Colonic mucosa (tissue), 4 donors: ENCODE measurements around the gene WDHD1. TPM values are rescaled to one million over a fixed set of nuclear protein-coding genes. Genes with fewer than 3 reads are reported as not detected.
"Not testable (repeated sequence)": the region's sequence is repeated elsewhere in the genome, so short reads cannot be mapped to it uniquely, and the experiment has no call there.

Experiments
- DNase-seq: peaks from one replicate; pipeline ENCODE4 v3.0.0-alpha.2; 2020
- H3K27ac ChIP-seq: fragments of 200-600 bp; one replicate; pipeline ENCODE4 v1.8.0; 2021
- H3K27me3 ChIP-seq: fragments of 200-600 bp; one replicate; pipeline ENCODE4 v1.8.0; 2021
- H3K36me3 ChIP-seq: fragments of 200-600 bp; one replicate; pipeline ENCODE4 v1.8.0; 2021
- H3K4me1 ChIP-seq: fragments of 200-600 bp; one replicate; pipeline ENCODE4 v1.8.0; 2021; ENCODE audit warnings: mild to moderate bottlenecking
- H3K4me3 ChIP-seq: fragments of 200-600 bp; one replicate; pipeline ENCODE4 v1.8.0; 2021
- H3K9ac ChIP-seq, 2 donors: one replicate each; pipeline ENCODE4 v1.7.0; 2013; ENCODE audit warnings: control low read depth in 2 of 2, low read depth in 2 of 2, low read length in 2 of 2
- H3K9me3 ChIP-seq: fragments of 200-600 bp; one replicate; pipeline ENCODE4 v1.8.0; 2021
- CTCF ChIP-seq: fragments of 200-600 bp; IDR thresholded peaks from one replicate; pipeline ENCODE4 v1.8.0; 2022; ENCODE audit warnings: antibody characterized with exemption, mild to moderate bottlenecking
- intact Hi-C: fragments of 100-400 bp; cut with DNase I; formaldehyde crosslinking; loops from one replicate; pipeline ENCODE4 v1.14.1; 2022
- total RNA-seq, 2 donors: library from RNA; stranded (reverse); fragmentation: NEBNext Ultra II Directional in 1 of 2; extraction: Animal tissue kit (Norgen Biotek cat#: 25700) in 1 of 2; gene quantifications; one replicate each; pipeline ENCODE4 v1.2.1, GENCODE V29; 2021
- donor health status: healthy.
- donor health status: DM: no; HTN: no; CAD: no.
- donor health status: DM: no; HTN: no; CAD: no.

The WDHD1 gene
- total RNA-seq, 2 donors from 2014 or later: 5.8 to 22.6 TPM

- no peaks in the 10 kb centered on the region for H3K4me1 ChIP-seq
- no peaks in the 10 kb centered on the region for H3K9me3 ChIP-seq
- intact Hi-C loops: no loop called here
- DNase-seq: no peak
- H3K27me3 ChIP-seq: no peaks in the 10 kb centered on the region
- no peaks in the 10 kb centered on the region for H3K36me3 ChIP-seq
- TF ChIP-seq CTCF: no peak
- H3K27ac ChIP-seq: no peak overlapping the region
- no peak overlapping the region for H3K9ac ChIP-seq
- no peak overlapping the region for H3K4me3 ChIP-seq
These were observed 45.2 kb upstream of the WDHD1 start for GRCh38 chr14:55071870-55072640.

GRCh38 chr14:55070981-55071411 is 44.1 kb upstream of the WDHD1 start:
- H3K36me3 ChIP-seq: no peaks in the 10 kb centered on the region
- no peak for DNase-seq
- no peak overlapping the region for H3K9ac ChIP-seq
- TF ChIP-seq CTCF: no peak
- intact Hi-C loops: no loop called here
- H3K27me3 ChIP-seq: no peaks in the 10 kb centered on the region
- no peak overlapping the region for H3K4me3 ChIP-seq
- H3K27ac ChIP-seq: no peak overlapping the region
- H3K4me1 ChIP-seq: no peaks in the 10 kb centered on the region
- no peaks in the 10 kb centered on the region for H3K9me3 ChIP-seq

- H3K36me3 ChIP-seq: no peaks in the 10 kb centered on the region
- TF ChIP-seq CTCF: no peak
- no peak for DNase-seq
- no peaks in the 10 kb centered on the region for H3K4me1 ChIP-seq
- no peaks in the 10 kb centered on the region for H3K27me3 ChIP-seq
- no peak overlapping the region for H3K4me3 ChIP-seq
- H3K9me3 ChIP-seq: no peaks in the 10 kb centered on the region
- no peak overlapping the region for H3K9ac ChIP-seq
- intact Hi-C loops: no loop called here
- H3K27ac ChIP-seq: no peak overlapping the region
These were observed 39.3 kb upstream of the WDHD1 start for GRCh38 chr14:55066223-55066622.

GRCh38 chr14:55065411-55065810 is 38.5 kb upstream of the WDHD1 start:
- no peaks in the 10 kb centered on the region for H3K27me3 ChIP-seq
- H3K4me1 ChIP-seq: no peaks in the 10 kb centered on the region
- no peak for TF ChIP-seq CTCF
- H3K9me3 ChIP-seq: no peaks in the 10 kb centered on the region
- intact Hi-C loops: no loop called here
- no peaks in the 10 kb centered on the region for H3K36me3 ChIP-seq
- no peak overlapping the region for H3K9ac ChIP-seq
- H3K4me3 ChIP-seq: no peak overlapping the region
- H3K27ac ChIP-seq: no peak overlapping the region
- DNase-seq: no peak

GRCh38 chr14:55064896-55065295 is 38.0 kb upstream of the WDHD1 start:
- H3K4me1 ChIP-seq, H3K27me3 ChIP-seq, H3K9ac ChIP-seq, H3K27ac ChIP-seq, H3K4me3 ChIP-seq, H3K36me3 ChIP-seq, DNase-seq, intact Hi-C loops, H3K9me3 ChIP-seq: not testable (repeated sequence)

GRCh38 chr14:55062517-55063351 is 35.8 kb upstream of the WDHD1 start:
- no peak for DNase-seq
- Histone ChIP-seq H3K36me3 (no peaks in the 10 kb centered on the region), H3K4me3 (no peak overlapping the region), H3K9me3 (no peaks in the 10 kb centered on the region), H3K27ac (no peak overlapping the region), H3K9ac (no peak overlapping the region), H3K4me1 (no peaks in the 10 kb centered on the region), H3K27me3 (no peaks in the 10 kb centered on the region)
- intact Hi-C loops: no loop called here
- no peak for TF ChIP-seq CTCF
